IMR-90 (cell line): ENCODE data around the gene CPN2. TPM values are rescaled to one million over a fixed set of nuclear protein-coding genes. Genes with fewer than 3 reads are reported as not detected.

ENCODE experiments used
- ATAC-seq: fragments of 200-7000 bp; cut with Tn5 transposase; 2 replicates; pipeline ENCODE4 v1.9.1; 2020; ENCODE audit warnings: low read depth, mild to moderate bottlenecking, moderate library complexity
- BruUV-seq: library from RNA; stranded (reverse); fragments of 400-500 nt; replicated peaks from 2 replicates; lab custom pipeline; 2021; lab: Mats Ljungman, UMichigan
- CTCF ChIA-PET: fragments of 300-600 bp; formaldehyde crosslinking; extraction: SDS; loops from one replicate; lab custom pipeline; 2021; ENCODE audit warnings: antibody characterized with exemption; lab: Yijun Ruan, JAX
- POLR2A ChIA-PET: fragments of 300-600 bp; sonication (Branson Sonifier 250); formaldehyde crosslinking; loops from one replicate; lab custom pipeline; 2022; ENCODE audit warnings: antibody characterized with exemption; ENCODE audit not compliant: unreplicated experiment; lab: Charles Lee
- DNase-seq: peaks from one replicate; pipeline ENCODE4 v3.0.0; 2013
- H2AFZ ChIP-seq: replicated peaks from 2 replicates; pipeline ENCODE3; 2013; ENCODE audit warnings: low read length, mild to moderate bottlenecking; ENCODE audit not compliant: poor library complexity
- H2AK5ac ChIP-seq: 2 replicates; pipeline ENCODE4 v1.6.1; 2013; ENCODE audit warnings: low read depth, low read length, inconsistent platforms
- H2AK9ac ChIP-seq: replicated peaks from 2 replicates; pipeline ENCODE3; 2013; ENCODE audit warnings: mild to moderate bottlenecking, low read depth, low read length, moderate library complexity; ENCODE audit not compliant: poor library complexity
- H2BK120ac ChIP-seq: 2 replicates; pipeline ENCODE4 v1.6.1; 2013; ENCODE audit warnings: low read depth, low read length, inconsistent platforms
- H2BK15ac ChIP-seq: 3 replicates; pipeline ENCODE4 v1.6.1; 2013; ENCODE audit warnings: low read depth, low read length, inconsistent platforms
- H2BK20ac ChIP-seq: 2 replicates; pipeline ENCODE4 v1.6.1; 2013; ENCODE audit warnings: low read depth, mild to moderate bottlenecking, inconsistent platforms, low read length, moderate library complexity
- H2BK5ac ChIP-seq: 2 replicates; pipeline ENCODE4 v1.6.1; 2013; ENCODE audit warnings: mild to moderate bottlenecking, low read depth, low read length, inconsistent platforms; ENCODE audit not compliant: poor library complexity, severe bottlenecking
- H3K14ac ChIP-seq: replicated peaks from 2 replicates; pipeline ENCODE4 v1.6.1; 2013; ENCODE audit warnings: low read depth, low read length, inconsistent platforms
- H3K18ac ChIP-seq: 2 replicates; pipeline ENCODE4 v1.6.1; 2013; ENCODE audit warnings: low read depth, low read length, control low read depth
- H3K23ac ChIP-seq: 2 replicates; pipeline ENCODE4 v1.6.1; 2013; ENCODE audit warnings: low read depth, low read length, inconsistent platforms
- H3K27ac ChIP-seq: 2 replicates; pipeline ENCODE4 v1.5.1; 2013; ENCODE audit warnings: mild to moderate bottlenecking, control low read depth, low read length; ENCODE audit not compliant: insufficient read depth
- H3K27me3 ChIP-seq: 2 replicates; pipeline ENCODE4 v1.6.1; 2013; ENCODE audit warnings: low read length; ENCODE audit not compliant: control insufficient read depth, insufficient read depth
- H3K36me3 ChIP-seq: 2 replicates; pipeline ENCODE4 v1.6.1; 2013; ENCODE audit warnings: low read length, mixed read lengths; ENCODE audit not compliant: control insufficient read depth, insufficient read depth
- H3K4ac ChIP-seq: 2 replicates; pipeline ENCODE4 v1.6.1; 2013; ENCODE audit warnings: low read depth, low read length, inconsistent platforms
- H3K4me1 ChIP-seq: 2 replicates; pipeline ENCODE4 v1.6.1; 2013; ENCODE audit warnings: low read length, mixed read lengths; ENCODE audit not compliant: control insufficient read depth, insufficient read depth
- H3K4me2 ChIP-seq: 2 replicates; pipeline ENCODE4 v1.6.1; 2013; ENCODE audit warnings: low read depth, mild to moderate bottlenecking, control low read depth, low read length, moderate library complexity
- H3K4me3 ChIP-seq: 2 replicates; pipeline ENCODE4 v1.5.1; 2013; ENCODE audit warnings: low read depth, mild to moderate bottlenecking, control low read depth, low read length, moderate library complexity; ENCODE audit not compliant: insufficient read depth
- H3K56ac ChIP-seq: 2 replicates; pipeline ENCODE4 v1.6.1; 2013; ENCODE audit warnings: low read length, inconsistent platforms; ENCODE audit not compliant: insufficient read depth; ENCODE audit errors: extremely low read depth
- H3K79me1 ChIP-seq, 2 experiments: 2 replicates each; pipeline ENCODE4 v1.6.1; 2013; ENCODE audit warnings: low read length in 2 of 2, inconsistent platforms in 1 of 2, low read depth in 1 of 2
- H3K9ac ChIP-seq: 2 replicates; pipeline ENCODE4 v1.6.1; 2013; ENCODE audit warnings: low read depth, low read length, control low read depth
- H3K9me1 ChIP-seq: 2 replicates; pipeline ENCODE4 v1.6.1; 2013; ENCODE audit warnings: low read length, inconsistent platforms; ENCODE audit not compliant: insufficient read depth
- H3K9me3 ChIP-seq: 2 replicates; pipeline ENCODE4 v1.6.1; 2013; ENCODE audit warnings: low read length; ENCODE audit not compliant: control insufficient read depth, insufficient read depth
- H4K20me1 ChIP-seq: 2 replicates; pipeline ENCODE4 v1.6.1; 2013; ENCODE audit warnings: low read length, inconsistent platforms; ENCODE audit not compliant: insufficient read depth
- H4K5ac ChIP-seq: 2 replicates; pipeline ENCODE4 v1.6.1; 2013; ENCODE audit warnings: mild to moderate bottlenecking, low read depth, low read length, control low read depth
- H4K8ac ChIP-seq, 2 experiments: 2 replicates each; pipeline ENCODE4 v1.6.1; 2013; ENCODE audit warnings: low read depth in 2 of 2, low read length in 2 of 2, control low read depth in 1 of 2, inconsistent platforms in 1 of 2
- H4K91ac ChIP-seq: 2 replicates; pipeline ENCODE4 v1.6.1; 2013; ENCODE audit warnings: low read depth, low read length, inconsistent platforms; ENCODE audit not compliant: insufficient read depth
- BHLHE40 ChIP-seq: fragments of 150-350 bp; IDR thresholded peaks from 2 replicates; pipeline ENCODE4 v1.6.1; 2016; ENCODE audit warnings: mild to moderate bottlenecking, low read depth, low read length
- CHD1 ChIP-seq: IDR thresholded peaks from 2 replicates; pipeline ENCODE4 v1.6.1; 2012; ENCODE audit warnings: low read depth, low read length, improper control_type of control experiment
- CTCF ChIP-seq: conservative IDR thresholded peaks from 2 replicates; pipeline ENCODE4 v1.5.1; 2012; ENCODE audit warnings: mild to moderate bottlenecking, low read depth, low read length, improper control_type of control experiment
- FOS ChIP-seq: fragments of 150-350 bp; IDR thresholded peaks from 2 replicates; pipeline ENCODE4 v1.6.1; 2016; ENCODE audit warnings: low read depth, low read length
- MAFK ChIP-seq: IDR thresholded peaks from 2 replicates; pipeline ENCODE4 v1.6.1; 2012; ENCODE audit warnings: low read depth, low read length, improper control_type of control experiment
- MAZ ChIP-seq: IDR thresholded peaks from 2 replicates; pipeline ENCODE4 v1.6.1; 2012; ENCODE audit warnings: low read depth, mild to moderate bottlenecking, low read length, improper control_type of control experiment, moderate library complexity, borderline replicate concordance
- NFE2L2 ChIP-seq: fragments of 150-350 bp; IDR thresholded peaks from 2 replicates; pipeline ENCODE4 v1.6.1; 2016; ENCODE audit warnings: low read depth, mild to moderate bottlenecking, low read length
- POLR2A ChIP-seq: IDR thresholded peaks from 2 replicates; pipeline ENCODE4 v1.6.1; 2012; ENCODE audit warnings: mild to moderate bottlenecking, low read depth, low read length
- RAD21 ChIP-seq: IDR thresholded peaks from 2 replicates; pipeline ENCODE4 v1.6.1; 2012; ENCODE audit warnings: low read length, improper control_type of control experiment
- RCOR1 ChIP-seq: IDR thresholded peaks from 2 replicates; pipeline ENCODE4 v1.6.1; 2012; ENCODE audit warnings: mild to moderate bottlenecking, low read length, improper control_type of control experiment; ENCODE audit not compliant: insufficient replicate concordance
- RFX5 ChIP-seq: IDR thresholded peaks from 2 replicates; pipeline ENCODE4 v1.8.0; 2012; ENCODE audit warnings: low read depth, mild to moderate bottlenecking, low read length, moderate library complexity
- SMC3 ChIP-seq: fragments of 150-350 bp; IDR thresholded peaks from 2 replicates; pipeline ENCODE4 v1.6.1; 2016; ENCODE audit warnings: low read depth, mild to moderate bottlenecking, antibody characterized with exemption, low read length, moderate library complexity
- USF2 ChIP-seq: fragments of 150-350 bp; IDR thresholded peaks from 2 replicates; pipeline ENCODE4 v1.6.1; 2017; ENCODE audit warnings: mild to moderate bottlenecking, antibody characterized with exemption, low read length, low read depth
- WGBS, 2 experiments: methylation state at CpG; one replicate each; pipeline versions ENCODE4 v1.1.5 to v1.1.7; 2013; ENCODE audit warnings: missing lambda C conversion rate in 2 of 2; ENCODE audit not compliant: insufficient read length in 1 of 2; ENCODE audit errors: extremely low coverage in 2 of 2; 5-methylcytosine and 5-hydroxymethylcytosine counted together
- dilution Hi-C: fragments of 300-500 bp; cut with HindIII; formaldehyde crosslinking; loops from one replicate; pipeline ENCODE4 v1.14.3; 2018; ENCODE audit warnings: low sequenced_read_pairs; ENCODE audit not compliant: unreplicated experiment
- in situ Hi-C: fragments of 300-500 bp; cut with MboI; formaldehyde crosslinking; loops from 3 replicates; pipeline ENCODE4 v1.14.3; 2019; ENCODE audit warnings: low sequenced_read_pairs, inconsistent platforms, mixed read lengths
- intact Hi-C: fragments of 100-400 bp; cut with micrococcal nuclease; formaldehyde crosslinking; loops from 2 replicates; pipeline ENCODE4 v1.10.0; 2022
- polyA plus RNA-seq, 3 experiments: library from polyadenylated mRNA; depleted of rRNA; stranded (reverse); fragments of >200 nt; gene quantifications; 2 replicates each; pipeline ENCODE4 v1.2.3, GENCODE V29; 2012; ENCODE audit warnings: low replicate concordance in 1 of 3
- total RNA-seq: library from RNA; depleted of rRNA; stranded (reverse); fragments of >200 nt; gene quantifications from 2 replicates; pipeline ENCODE4 v1.2.3, GENCODE V29; 2012

The CPN2 gene
- total and polyA plus RNA-seq, 2 of the 4 experiments (the other 2 are of a cell fraction) = 0.07 TPM; not detected in 1

- Histone ChIP-seq H2AK5ac (no peak overlapping the region), H2BK120ac (no peak overlapping the region), H2AK9ac (no peak overlapping the region), H2AFZ (no peak overlapping the region), H3K27ac (no peak overlapping the region), H3K18ac (no peak overlapping the region), H4K5ac (no peak overlapping the region), H4K91ac (no peak overlapping the region), H3K14ac (no peak overlapping the region), H4K8ac (no peak overlapping the region), H3K79me1 (no peaks in the 10 kb centered on the region), H3K9me1 (peaks cover 14% of the 10 kb centered on the region), H2BK15ac (no peak overlapping the region), H3K56ac (no peak overlapping the region), H3K9ac (no peak overlapping the region), H3K23ac (no peak overlapping the region), H2BK20ac (no peak overlapping the region), H3K4ac (no peak overlapping the region), H4K20me1 (no peaks in the 10 kb centered on the region), H2BK5ac (no peak overlapping the region), H3K4me2 (no peak overlapping the region), H3K36me3 (no peaks in the 10 kb centered on the region), H3K4me3 (no peak overlapping the region), H3K4me1 (peaks cover 5% of the 10 kb centered on the region), H3K9me3 (no peaks in the 10 kb centered on the region), H3K27me3 (no peaks in the 10 kb centered on the region)
- in situ Hi-C loops = loop anchor here (25.0 kb wide), 1 partner anchor 514 kb away; no protein-coding TSS in a partner anchor
- DNase-seq = no peak
- intact Hi-C loops = no loop called here
- TF ChIP-seq NFE2L2 = no peak
- no peak for TF ChIP-seq BHLHE40
- TF ChIP-seq CHD1 = no peak
- TF ChIP-seq USF2 = no peak
- no peak for TF ChIP-seq CTCF
- no peak for TF ChIP-seq POLR2A
- no peak for TF ChIP-seq RAD21
- no peak for TF ChIP-seq FOS
- TF ChIP-seq MAZ = no peak
- TF ChIP-seq SMC3 = no peak
- no peak for TF ChIP-seq RFX5
- TF ChIP-seq RCOR1 = no peak
- TF ChIP-seq MAFK = no peak
- ATAC-seq = no peak
- no CpG with 5 or more reads among the region's 6 CpGs for WGBS, 2 experiments
- ChIA-PET CTCF (no interaction called here), POLR2A (interaction anchor here (0.6 kb wide), 1 partner anchor 48 kb away, joined by 5 read pairs; no protein-coding TSS in a partner anchor)
- dilution Hi-C loops = no loop called here
- no TSS peak for BruUV-seq
These were observed 2.8 kb downstream of the CPN2 start for GRCh38 chr3:194348354-194348753.
